Esophagus (tissue), 2 donors: ENCODE results near the gene ATP6V1B1. TPM values are rescaled to one million over a fixed set of nuclear protein-coding genes. Genes with fewer than 3 reads are reported as not detected.

Source experiments
- H3K27ac ChIP-seq, 2 donors: one replicate each; pipeline ENCODE4 v1.5.1; 2013; ENCODE audit warnings: low read depth in 2 of 2, mild to moderate bottlenecking in 2 of 2, inconsistent platforms in 1 of 2, low read length in 1 of 2, moderate library complexity in 1 of 2
- H3K27me3 ChIP-seq, 2 donors: one replicate each; pipeline ENCODE4 v1.6.1; 2013; ENCODE audit warnings: low read length in 2 of 2, control low read depth in 1 of 2, mild to moderate bottlenecking in 1 of 2; ENCODE audit not compliant: insufficient read depth in 2 of 2, control insufficient read depth in 1 of 2
- H3K36me3 ChIP-seq, 2 donors: one replicate each; pipeline ENCODE4 v1.6.1; 2013; ENCODE audit warnings: low read length in 1 of 2; ENCODE audit not compliant: control insufficient read depth in 2 of 2, insufficient read depth in 2 of 2
- H3K4me1 ChIP-seq, 2 donors: one replicate each; pipeline ENCODE4 v1.6.1; 2013; ENCODE audit warnings: low read length in 1 of 2; ENCODE audit not compliant: control insufficient read depth in 2 of 2, insufficient read depth in 2 of 2
- H3K4me3 ChIP-seq, 2 donors: one replicate each; pipeline ENCODE4 v1.5.1; 2013; ENCODE audit warnings: low read length in 2 of 2, mild to moderate bottlenecking in 2 of 2, low read depth in 1 of 2, moderate library complexity in 1 of 2
- H3K9me3 ChIP-seq, 2 donors: one replicate each; pipeline ENCODE4 v1.6.1; 2013; ENCODE audit warnings: mild to moderate bottlenecking in 2 of 2, low read depth in 1 of 2, low read length in 1 of 2, moderate library complexity in 1 of 2; ENCODE audit not compliant: control insufficient read depth in 2 of 2, insufficient read depth in 1 of 2
- WGBS, 2 donors: extraction: QIAGEN DNeasy Blood & Tissue Kit; methylation state at CpG; one replicate each; pipeline ENCODE4 v1.1.7; 2013; 5-methylcytosine and 5-hydroxymethylcytosine counted together
- polyA plus RNA-seq, 2 donors: library from polyadenylated mRNA; stranded (reverse); fragments of 200-250 nt; gene quantifications; one replicate each; pipeline ENCODE4 v1.2.3, GENCODE V29; 2013
- donor health status: healthy with polysubstance abuse.
- donor health status: Bipolar disorder and iron deficiency.

Gene ATP6V1B1
- polyA plus RNA-seq, 2 donors = 0.13 to 0.88 TPM

DNA sequence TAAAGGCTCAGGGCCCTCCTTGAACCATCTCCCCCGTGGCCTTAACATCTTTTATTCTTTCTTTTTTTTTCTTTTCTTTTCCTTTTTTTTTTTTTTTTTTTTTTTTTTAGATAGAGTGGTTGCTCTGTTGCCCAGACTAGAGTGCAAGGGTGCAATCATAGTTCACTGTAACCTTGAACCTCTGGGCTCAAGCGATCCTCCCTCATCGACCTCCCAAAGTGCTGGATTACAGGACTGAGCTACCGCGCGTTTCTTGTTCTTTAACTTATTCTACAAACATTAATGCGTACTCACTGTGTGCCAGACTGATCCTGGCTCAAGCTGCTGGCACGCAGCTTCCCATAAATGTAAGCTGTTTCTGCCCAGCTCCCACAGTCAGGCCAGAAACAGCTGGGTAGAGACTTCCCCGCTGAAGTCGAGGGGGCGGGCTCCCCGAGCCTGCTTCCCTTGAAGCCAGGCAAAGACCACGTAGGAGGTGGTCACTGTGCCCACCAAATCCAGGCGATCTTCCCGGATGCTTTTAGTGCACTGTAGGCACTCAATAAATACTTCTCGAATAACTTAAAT lies 29.2 kb upstream of the ATP6V1B1 start:
- H3K4me3 ChIP-seq = no peak overlapping the region
- whole genome bisulfite sequencing, 2 donors = 55 to 60% methylated on average over 16 of the region's 16 CpGs
- peaks cover 0 to 18% of the 10 kb centered on the region in 2 donors for H3K27me3 ChIP-seq
- no peak overlapping the region for H3K27ac ChIP-seq
- H3K9me3 ChIP-seq = no peaks in the 10 kb centered on the region
- peaks cover 1 to 2% of the 10 kb centered on the region in 2 donors for H3K4me1 ChIP-seq
- no peaks in the 10 kb centered on the region for H3K36me3 ChIP-seq

DNA sequence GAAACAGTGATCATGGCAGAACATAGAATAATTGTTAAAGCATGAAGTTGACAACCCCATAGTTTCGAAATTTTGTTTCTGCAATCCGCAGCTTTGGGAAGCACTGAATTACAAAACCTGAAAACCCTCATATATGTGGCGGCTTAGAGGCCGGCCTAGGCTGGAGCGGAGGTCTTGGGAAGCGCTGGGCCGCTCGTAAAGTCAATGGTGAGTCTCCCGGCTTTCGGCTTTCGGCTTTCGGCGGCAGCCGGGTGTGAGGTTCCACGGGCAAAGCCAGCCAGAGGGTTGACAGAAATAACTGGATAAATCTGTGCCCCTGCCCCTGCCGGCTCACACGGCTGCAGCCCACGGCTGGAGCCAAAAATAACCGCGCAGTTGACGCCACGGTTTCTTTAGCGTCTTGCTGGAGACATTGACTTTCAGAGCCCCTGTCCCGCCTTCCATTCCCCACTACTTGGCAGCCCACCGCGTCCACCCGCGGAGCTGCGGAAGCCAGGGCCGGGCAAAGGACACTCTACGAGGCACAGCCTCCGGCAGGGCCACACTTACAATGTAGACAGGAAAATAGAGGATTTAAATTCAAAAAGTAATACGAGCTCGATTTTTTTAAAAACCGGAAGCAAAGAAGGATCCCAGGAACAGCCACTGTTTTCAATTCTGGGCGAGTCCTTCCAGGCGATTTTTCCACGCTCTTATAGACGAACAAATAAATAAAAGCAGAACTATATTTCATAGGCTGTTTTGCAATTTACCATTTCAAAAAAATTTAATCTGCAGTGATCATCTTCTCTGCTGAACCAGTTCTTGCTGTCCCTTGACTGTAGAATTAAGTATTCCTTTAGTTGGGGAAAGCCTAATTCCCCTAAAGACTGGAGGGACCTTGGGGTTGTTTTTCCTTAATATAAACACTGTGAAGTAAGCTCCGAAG lies 28.3 kb upstream of the ATP6V1B1 start:
- Histone ChIP-seq H3K36me3 (no peaks in the 10 kb centered on the region), H3K27ac (no peak overlapping the region), H3K9me3 (no peaks in the 10 kb centered on the region), H3K27me3 (peaks cover 0 to 18% of the 10 kb centered on the region in 2 donors), H3K4me3 (no peak overlapping the region), H3K4me1 (no peaks in the 10 kb centered on the region)
- 23 to 26% methylated on average over 40 of the region's 40 CpGs for WGBS, 2 donors

DNA sequence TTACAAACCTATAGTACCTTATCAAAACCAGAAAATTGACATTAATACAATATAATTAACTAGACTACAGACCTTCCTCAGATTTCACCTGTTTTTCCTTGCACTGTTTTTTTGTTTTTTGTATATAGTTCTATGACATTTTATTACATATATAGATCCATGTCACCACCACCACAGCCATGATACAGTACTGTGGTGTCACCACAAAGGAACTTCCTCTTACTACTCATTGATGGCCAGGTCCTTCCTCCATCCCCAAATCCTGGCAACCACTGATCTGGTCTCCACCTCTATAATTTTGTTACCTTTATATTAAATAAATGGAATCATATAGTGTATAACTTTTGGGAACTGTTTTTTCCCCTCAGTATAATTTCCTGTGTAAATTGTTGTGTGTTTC lies 19.4 kb upstream of the ATP6V1B1 start:
- no peak overlapping the region for H3K4me3 ChIP-seq
- no peak overlapping the region for H3K27ac ChIP-seq
- H3K27me3 ChIP-seq = no peaks in the 10 kb centered on the region
- no peaks in the 10 kb centered on the region for H3K4me1 ChIP-seq
- H3K9me3 ChIP-seq = no peaks in the 10 kb centered on the region
- no peaks in the 10 kb centered on the region for H3K36me3 ChIP-seq

DNA sequence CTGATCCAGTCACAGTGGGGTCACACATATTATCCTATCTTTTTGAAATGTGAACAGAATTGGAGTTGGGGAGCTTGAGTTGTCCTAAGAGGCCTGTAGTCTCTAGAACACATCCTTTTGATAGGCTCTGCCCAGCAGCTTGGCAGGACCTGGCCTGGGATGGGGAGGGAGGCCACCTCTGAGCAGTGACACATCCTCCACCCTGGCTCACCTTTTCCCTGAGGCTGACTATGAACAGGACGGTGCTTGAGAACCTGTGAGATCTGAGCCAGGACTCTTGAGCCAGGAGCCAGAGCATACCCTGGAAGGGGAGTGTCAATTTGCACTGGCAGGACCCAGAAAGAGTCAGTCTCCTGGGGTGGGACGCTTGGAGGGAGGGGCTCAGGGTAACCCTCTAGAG lies 17.7 kb upstream of the ATP6V1B1 start:
- WGBS, 2 donors = 52 to 60% methylated on average over 2 of the region's 2 CpGs
- Histone ChIP-seq H3K4me3 (no peak overlapping the region), H3K4me1 (no peaks in the 10 kb centered on the region), H3K27ac (no peak overlapping the region), H3K36me3 (no peaks in the 10 kb centered on the region), H3K27me3 (no peaks in the 10 kb centered on the region), H3K9me3 (no peaks in the 10 kb centered on the region)

DNA sequence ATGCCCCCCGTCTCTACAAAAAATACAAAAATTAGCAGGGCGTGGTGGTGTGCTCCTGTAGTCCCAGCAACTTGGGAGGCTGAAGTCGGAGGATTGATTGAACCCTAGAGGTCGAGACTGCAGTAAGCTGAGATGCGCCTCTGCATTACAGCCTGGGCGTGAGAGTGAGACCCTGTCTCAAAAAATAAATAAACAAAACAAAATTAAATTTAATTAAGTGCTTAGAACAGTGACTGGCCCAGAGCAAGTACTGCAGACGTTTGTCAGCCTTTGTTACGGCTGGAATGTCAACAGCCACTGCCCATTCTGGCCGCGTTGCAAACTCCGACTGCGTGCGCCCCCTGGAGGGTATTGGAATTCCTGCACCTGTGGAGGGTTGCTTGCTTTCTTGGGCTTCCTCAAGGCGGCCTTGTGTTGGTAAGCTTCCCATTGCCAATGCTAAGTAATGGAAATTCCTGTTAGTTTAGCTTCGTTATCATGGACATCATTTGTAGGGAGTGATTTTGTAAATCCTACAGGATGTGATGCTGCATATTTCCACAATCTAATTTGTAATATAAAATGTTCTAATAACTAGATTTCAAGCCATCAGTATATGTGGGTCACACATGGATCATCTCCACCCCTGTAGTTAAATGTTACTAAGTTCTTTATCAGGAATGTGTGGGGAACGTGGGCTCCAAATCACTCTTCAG lies 15.9 kb upstream of the ATP6V1B1 start:
- Histone ChIP-seq H3K4me3 (no peak overlapping the region), H3K36me3 (no peaks in the 10 kb centered on the region), H3K4me1 (no peaks in the 10 kb centered on the region), H3K27ac (no peak overlapping the region), H3K27me3 (no peaks in the 10 kb centered on the region), H3K9me3 (no peaks in the 10 kb centered on the region)
- WGBS, 2 donors = 28 to 31% methylated on average over 16 of the region's 16 CpGs

DNA sequence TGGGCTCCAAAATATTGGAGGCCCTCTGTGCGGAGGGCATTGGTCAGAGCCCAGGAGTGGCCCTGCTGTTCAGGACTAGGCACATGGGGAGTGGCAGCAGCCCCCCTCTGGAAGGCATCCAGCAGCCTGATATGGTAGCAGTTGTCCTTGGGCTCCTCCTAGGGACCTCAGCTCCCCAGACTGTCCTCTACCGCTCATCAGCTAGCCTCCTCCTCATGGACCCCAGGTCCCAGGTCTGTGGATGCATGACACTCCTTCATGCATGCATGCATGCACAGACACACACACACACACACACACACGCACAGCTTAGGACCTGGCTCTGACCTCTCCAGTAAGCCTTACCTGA lies 15.4 kb upstream of the ATP6V1B1 start:
- H3K4me1 ChIP-seq = no peaks in the 10 kb centered on the region
- H3K27ac ChIP-seq = no peak overlapping the region
- 88 to 96% methylated on average over 3 of the region's 3 CpGs for WGBS, 2 donors
- no peaks in the 10 kb centered on the region for H3K36me3 ChIP-seq
- no peaks in the 10 kb centered on the region for H3K9me3 ChIP-seq
- no peaks in the 10 kb centered on the region for H3K27me3 ChIP-seq
- no peak overlapping the region for H3K4me3 ChIP-seq

DNA sequence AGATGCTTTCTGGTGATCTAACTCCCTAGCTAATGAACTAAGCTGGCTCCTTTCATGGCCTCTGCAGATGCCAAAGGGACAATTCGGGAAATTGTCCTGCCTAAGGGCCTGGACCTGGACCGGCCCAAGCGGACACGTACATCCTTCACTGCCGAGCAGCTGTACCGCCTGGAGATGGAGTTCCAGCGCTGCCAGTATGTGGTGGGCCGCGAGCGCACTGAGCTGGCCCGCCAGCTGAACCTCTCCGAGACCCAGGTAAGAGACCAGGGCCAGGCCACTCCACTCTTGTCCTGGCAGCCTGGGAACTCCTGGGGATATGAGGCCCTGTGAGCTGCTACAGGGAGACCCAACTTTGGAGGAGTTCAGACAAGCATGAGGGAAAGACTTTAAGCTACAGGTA lies 14.7 kb upstream of the ATP6V1B1 start:
- Histone ChIP-seq H3K9me3 (no peaks in the 10 kb centered on the region), H3K27me3 (no peaks in the 10 kb centered on the region), H3K4me3 (no peak overlapping the region), H3K36me3 (no peaks in the 10 kb centered on the region), H3K27ac (no peak overlapping the region), H3K4me1 (no peaks in the 10 kb centered on the region)
- 96% methylated on average over 12 of the region's 12 CpGs for WGBS, 2 donors

DNA sequence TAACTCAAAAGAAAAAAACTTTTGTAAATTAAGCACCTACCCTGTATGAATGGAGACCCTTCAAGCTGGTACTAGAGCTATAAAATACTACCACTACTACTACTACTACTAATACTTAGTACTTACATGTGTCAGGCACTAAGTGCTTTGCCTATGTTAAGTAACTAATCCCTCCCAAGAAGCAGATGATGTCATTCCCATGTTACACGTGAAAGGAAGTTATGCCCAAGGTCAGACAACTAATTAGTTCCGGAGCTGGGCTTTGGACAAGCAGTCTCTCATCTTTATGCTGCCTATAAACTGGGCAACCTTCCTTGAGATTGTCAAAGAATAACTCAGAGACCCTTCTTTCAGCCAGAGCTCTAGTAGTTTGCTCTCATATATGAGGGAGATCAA lies 13.9 kb upstream of the ATP6V1B1 start:
- H3K4me1 ChIP-seq = no peaks in the 10 kb centered on the region
- no peaks in the 10 kb centered on the region for H3K9me3 ChIP-seq
- WGBS, 2 donors = 40 to 43% methylated on average over 2 of the region's 2 CpGs
- no peak overlapping the region for H3K27ac ChIP-seq
- no peak overlapping the region for H3K4me3 ChIP-seq
- H3K36me3 ChIP-seq = no peaks in the 10 kb centered on the region
- no peaks in the 10 kb centered on the region for H3K27me3 ChIP-seq

DNA sequence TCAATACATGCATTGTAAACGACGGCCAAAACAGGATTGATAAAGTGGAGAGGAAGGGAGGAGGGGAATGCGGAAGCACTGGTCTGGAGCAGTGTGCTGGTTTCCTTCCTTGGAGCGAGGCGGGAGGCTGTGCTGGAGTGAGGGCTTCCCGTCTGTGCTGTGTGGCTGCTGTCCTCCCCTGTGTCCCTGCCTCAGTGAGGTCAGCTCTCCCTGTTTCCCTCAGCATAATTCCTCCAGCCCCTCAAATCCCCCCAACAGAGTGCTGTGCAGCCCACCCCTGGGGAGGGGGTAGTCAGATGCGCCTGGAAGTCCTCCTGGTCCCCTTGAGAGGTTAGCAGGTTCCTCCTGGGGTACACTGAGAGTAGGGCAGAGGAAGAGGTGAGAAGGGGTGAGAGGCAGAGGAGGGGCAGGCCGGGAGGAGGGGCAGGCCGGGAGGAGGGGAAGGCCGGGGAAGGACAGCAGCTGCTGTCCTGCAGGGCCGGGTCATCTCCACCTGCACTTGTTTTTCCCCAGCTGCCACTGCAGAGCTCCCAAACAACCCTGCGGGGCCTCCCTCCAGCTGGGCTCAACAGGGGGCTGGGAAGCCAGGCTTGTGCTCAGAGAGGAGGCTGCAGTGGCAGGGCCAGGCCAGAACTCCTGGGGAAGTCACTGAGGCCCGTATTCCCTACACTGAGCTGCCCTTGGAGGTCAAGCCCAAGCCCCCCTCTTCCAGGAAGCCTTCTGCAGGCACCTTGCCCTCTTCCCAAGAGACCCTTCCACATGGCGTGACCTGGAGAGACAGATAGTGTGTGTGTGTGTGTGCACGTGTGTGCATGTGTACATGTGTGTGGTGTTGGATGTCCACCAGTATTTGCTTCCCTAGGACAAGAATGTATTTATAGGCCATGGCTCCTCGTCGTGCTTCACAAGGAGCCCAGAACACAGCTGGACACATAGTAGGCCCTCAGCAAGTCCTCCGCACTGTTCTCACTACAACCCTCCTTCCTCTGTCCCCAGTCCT lies 13.2 kb upstream of the ATP6V1B1 start:
- Histone ChIP-seq H3K4me3 (no peak overlapping the region), H3K27me3 (no peaks in the 10 kb centered on the region), H3K9me3 (no peaks in the 10 kb centered on the region), H3K4me1 (no peaks in the 10 kb centered on the region), H3K36me3 (no peaks in the 10 kb centered on the region), H3K27ac (no peak overlapping the region)
- WGBS, 2 donors = 71 to 74% methylated on average over 17 to 18 of the region's 18 CpGs
